ENCODE measurements around the gene TOR1AIP2.
"Not testable (repeated sequence)": the region's sequence is repeated elsewhere in the genome, so short reads cannot be mapped to it uniquely, and the experiment has no call there.

The TOR1AIP2 gene

GRCh38 chr1:179805291-179806195 lies 72.1 kb downstream of the TOR1AIP2 start:
- DNase-seq = no peak

GRCh38 chr1:179804417-179804816 lies 73.2 kb downstream of the TOR1AIP2 start:
- DNase-seq = not testable (repeated sequence)

DNA sequence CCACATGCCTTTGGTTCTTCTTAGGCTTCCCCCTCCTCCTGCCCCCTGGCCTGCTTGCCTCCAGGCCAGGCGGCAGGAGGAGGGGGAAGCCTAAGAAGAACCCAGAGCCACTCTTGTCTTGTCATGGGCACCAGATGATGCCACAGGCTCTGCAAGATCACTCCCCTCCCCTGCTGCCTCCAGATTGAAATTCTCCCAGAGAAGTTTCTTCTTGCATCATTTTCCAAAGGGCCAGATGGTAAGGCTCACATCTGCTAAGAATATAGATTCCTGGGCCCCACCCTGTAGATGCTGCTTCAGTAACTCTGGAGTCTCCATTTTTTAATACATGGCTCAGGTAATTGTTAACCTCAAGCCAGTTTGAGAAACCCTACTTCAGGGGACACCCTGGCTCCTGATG lies 73.7 kb downstream of the TOR1AIP2 start:
- no peak for DNase-seq

DNA sequence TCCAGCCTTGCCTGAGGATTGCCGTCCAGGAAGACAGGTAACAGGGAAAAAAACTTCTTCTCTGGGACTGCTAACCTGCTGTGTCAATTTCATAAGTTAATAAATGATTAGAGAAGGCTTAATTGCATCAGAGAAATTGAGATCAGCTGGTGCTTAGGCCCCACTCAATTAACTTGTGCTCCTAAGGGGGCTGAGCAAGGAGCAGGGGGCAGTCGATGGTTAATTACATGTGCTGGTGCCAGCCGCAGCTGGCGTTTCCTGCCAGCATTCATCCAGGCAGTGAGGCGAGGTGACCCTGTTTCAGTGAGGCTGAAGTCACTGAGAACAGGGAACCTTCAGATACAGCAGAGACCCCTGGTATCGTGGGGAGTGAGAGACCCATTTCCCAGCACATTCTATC lies 74.5 kb downstream of the TOR1AIP2 start:
- no peak for DNase-seq

GRCh38 chr1:179800481-179800880 lies 77.1 kb downstream of the TOR1AIP2 start:
- DNase-seq = no peak

DNA sequence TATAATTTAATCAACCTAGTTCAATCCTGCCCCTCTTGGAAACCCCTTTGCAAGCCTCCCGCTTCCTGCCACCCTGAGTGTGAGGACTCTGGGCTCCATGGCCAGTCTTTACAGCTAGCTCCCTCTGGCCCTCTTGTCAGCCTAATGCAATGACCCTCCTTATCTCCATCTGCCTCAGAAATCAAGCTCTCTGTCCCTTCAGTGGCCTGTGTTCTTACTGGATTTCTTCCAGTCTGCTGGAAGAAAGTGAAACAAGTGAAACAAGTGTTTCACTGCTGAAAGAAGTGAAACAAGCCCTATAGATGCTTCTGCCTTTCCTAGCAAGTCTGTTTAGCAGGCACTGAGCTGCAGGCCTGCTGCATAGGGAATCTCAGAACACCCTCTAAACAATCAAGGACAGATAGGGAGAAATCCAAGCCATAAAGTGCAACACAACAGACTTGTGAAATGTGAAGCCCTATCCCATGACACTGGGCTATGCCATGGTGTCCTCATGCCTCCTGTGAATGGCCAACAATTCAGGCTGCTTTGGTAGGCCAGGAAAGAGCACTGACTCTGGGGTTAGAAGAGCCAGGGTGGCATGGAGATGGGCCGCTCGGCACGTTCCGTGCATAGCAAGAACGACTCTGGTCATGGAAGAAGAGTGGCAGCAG lies 78.6 kb downstream of the TOR1AIP2 start:
- no peak for DNase-seq

GRCh38 chr1:179798213-179798863 lies 79.3 kb downstream of the TOR1AIP2 start:
- no peak for DNase-seq

DNA sequence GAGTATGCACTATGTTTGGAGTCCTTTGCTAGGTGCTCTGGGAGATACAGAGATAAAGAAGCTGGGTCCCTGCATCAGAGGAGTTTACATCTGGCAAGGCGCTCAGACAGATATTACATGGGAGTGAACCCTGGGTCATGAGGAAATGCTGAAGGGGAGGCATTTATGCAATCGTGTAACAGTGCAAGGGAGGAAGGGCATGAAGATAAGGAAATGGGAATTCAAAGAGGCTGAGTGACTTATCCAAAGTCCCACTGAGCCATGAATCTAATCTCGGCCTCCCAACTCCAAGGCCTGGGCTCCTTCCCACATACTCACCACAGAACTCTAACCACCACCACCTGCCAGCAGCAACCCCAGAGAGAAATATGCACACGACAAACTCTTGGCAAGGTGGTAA lies 82.9 kb downstream of the TOR1AIP2 start:
- no peak for DNase-seq

GRCh38 chr1:179794146-179794545 lies 83.5 kb downstream of the TOR1AIP2 start:
- DNase-seq = no peak

DNA sequence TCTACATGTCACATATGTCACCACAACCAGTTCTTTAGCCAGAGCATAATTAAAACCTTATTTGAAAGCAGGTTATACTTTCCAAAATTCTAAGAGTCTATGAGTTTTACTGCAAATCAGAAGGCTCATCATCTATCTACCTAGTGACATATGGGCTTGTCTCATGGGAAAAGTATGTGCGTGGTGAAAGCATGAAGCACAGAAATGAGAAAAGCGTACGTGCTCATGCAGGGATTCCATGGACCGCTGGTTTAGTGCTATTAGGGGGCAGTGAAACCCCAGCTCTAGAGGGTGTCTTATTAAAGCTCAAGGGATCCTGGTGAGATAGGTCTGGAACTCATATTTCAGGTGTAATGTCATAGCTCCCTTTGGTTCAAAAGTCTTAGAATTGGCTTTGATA lies 84.3 kb downstream of the TOR1AIP2 start:
- DNase-seq = no peak
